Neuronal stem cell (in vitro differentiated cells): Measurements from ENCODE around the gene KIF16B.

Source experiments
- DNase-seq: peaks from one replicate; pipeline ENCODE4 v3.0.0-alpha.2; 2013; ENCODE audit warnings: low spot score
- H2AFZ ChIP-seq: one replicate; pipeline ENCODE4 v1.6.1; 2013; ENCODE audit warnings: mild to moderate bottlenecking, low read length, inconsistent platforms
- H2AK5ac ChIP-seq: 2 replicates; pipeline ENCODE4 v1.6.1; 2013; ENCODE audit warnings: low read depth, mild to moderate bottlenecking, inconsistent platforms, low read length, moderate library complexity, mixed read lengths
- H2BK120ac ChIP-seq: 2 replicates; pipeline ENCODE4 v1.6.1; 2013; ENCODE audit warnings: low read depth, mild to moderate bottlenecking, inconsistent platforms, low read length, moderate library complexity, mixed read lengths
- H2BK12ac ChIP-seq: one replicate; pipeline ENCODE4 v1.6.1; 2013; ENCODE audit warnings: low read length, inconsistent platforms
- H2BK15ac ChIP-seq: 2 replicates; pipeline ENCODE4 v1.6.1; 2013; ENCODE audit warnings: mild to moderate bottlenecking, low read length, inconsistent platforms, mixed read lengths
- H2BK5ac ChIP-seq: one replicate; pipeline ENCODE4 v1.6.1; 2013; ENCODE audit warnings: inconsistent platforms, mild to moderate bottlenecking, low read length, moderate library complexity
- H3K14ac ChIP-seq: one replicate; pipeline ENCODE4 v1.6.1; 2013; ENCODE audit warnings: low read length, inconsistent platforms
- H3K18ac ChIP-seq: 2 replicates; pipeline ENCODE4 v1.6.1; 2013; ENCODE audit warnings: low read length, inconsistent platforms
- H3K23ac ChIP-seq: 2 replicates; pipeline ENCODE4 v1.6.1; 2013; ENCODE audit warnings: low read depth, mild to moderate bottlenecking, mixed read lengths, low read length, inconsistent platforms; ENCODE audit not compliant: poor library complexity
- H3K27ac ChIP-seq: replicated peaks from 3 replicates; pipeline ENCODE4 v1.5.1; 2013; ENCODE audit warnings: low read length, inconsistent platforms
- H3K27me3 ChIP-seq, 3 experiments: 2 replicates each; pipeline ENCODE4 v1.6.1; 2013; ENCODE audit warnings: low read length in 3 of 3, mild to moderate bottlenecking in 2 of 3, inconsistent platforms in 1 of 3, low read depth in 1 of 3, mixed read lengths in 1 of 3, moderate library complexity in 1 of 3; ENCODE audit not compliant: control insufficient read depth in 3 of 3, insufficient read depth in 3 of 3
- H3K36me3 ChIP-seq, 2 donors: replicated peaks in 1 of 2; 2 replicates each; pipeline ENCODE4 v1.6.1; 2013; ENCODE audit warnings: low read length in 2 of 2; ENCODE audit not compliant: control insufficient read depth in 2 of 2, insufficient read depth in 2 of 2
- H3K4ac ChIP-seq: 2 replicates; pipeline ENCODE4 v1.6.1; 2013; ENCODE audit warnings: inconsistent platforms, mild to moderate bottlenecking, low read length, moderate library complexity
- H3K4me1 ChIP-seq, 2 donors: 1 replicate in 1 of 2; 2 replicates in 1 of 2; pipeline ENCODE4 v1.6.1; 2013; ENCODE audit warnings: low read length in 2 of 2, low read depth in 1 of 2; ENCODE audit not compliant: control insufficient read depth in 2 of 2, insufficient read depth in 1 of 2
- H3K4me2 ChIP-seq: one replicate; pipeline ENCODE4 v1.6.1; 2013; ENCODE audit warnings: mild to moderate bottlenecking, low read length, inconsistent platforms; ENCODE audit not compliant: insufficient read depth, poor library complexity, severe bottlenecking
- H3K4me3 ChIP-seq, 2 donors: 2 replicates each; pipeline ENCODE4 v1.5.1; 2013; ENCODE audit warnings: low read length in 2 of 2, mild to moderate bottlenecking in 2 of 2, inconsistent platforms in 1 of 2, moderate library complexity in 1 of 2
- H3K79me1 ChIP-seq: one replicate; pipeline ENCODE4 v1.6.1; 2013; ENCODE audit warnings: low read depth, mild to moderate bottlenecking, inconsistent platforms, low read length, moderate library complexity
- H3K9ac ChIP-seq: one replicate; pipeline ENCODE4 v1.6.1; 2013; ENCODE audit warnings: mild to moderate bottlenecking, low read depth, low read length, inconsistent platforms; ENCODE audit not compliant: poor library complexity
- H3K9me3 ChIP-seq, 2 donors: replicated peaks in 1 of 2; 2 replicates each; pipeline versions ENCODE3 to v1.6.1; 2013; ENCODE audit warnings: low read length in 2 of 2, mild to moderate bottlenecking in 2 of 2, inconsistent platforms in 1 of 2, low read depth in 1 of 2, mixed read lengths in 1 of 2, moderate library complexity in 1 of 2; ENCODE audit not compliant: control insufficient read depth in 2 of 2, insufficient read depth in 1 of 2
- H4K8ac ChIP-seq: one replicate; pipeline ENCODE4 v1.6.1; 2013; ENCODE audit warnings: low read depth, mild to moderate bottlenecking, inconsistent platforms, low read length, moderate library complexity
- H4K91ac ChIP-seq: one replicate; pipeline ENCODE4 v1.6.1; 2013; ENCODE audit warnings: low read length, low read depth, mild to moderate bottlenecking, inconsistent platforms; ENCODE audit not compliant: poor library complexity
- WGBS, 2 donors: extraction: QIAGEN DNeasy Blood & Tissue Kit; methylation state at CpG; one replicate each; pipeline ENCODE4 v1.1.7; 2013; ENCODE audit warnings: missing lambda C conversion rate in 2 of 2, mixed read lengths in 1 of 2; ENCODE audit not compliant: insufficient read length in 2 of 2, insufficient replicate concordance in 1 of 2; ENCODE audit errors: extremely low coverage in 2 of 2; 5-methylcytosine and 5-hydroxymethylcytosine counted together

The KIF16B gene

GRCh38 chr20:16301986-16302385 is 271.3 kb downstream of the KIF16B start:
- H3K27me3 ChIP-seq: no peaks in the 10 kb centered on the region
- H2AFZ ChIP-seq: no peak overlapping the region
- H4K8ac ChIP-seq: no peak overlapping the region
- H3K36me3 ChIP-seq: no peaks in the 10 kb centered on the region
- H3K79me1 ChIP-seq: no peaks in the 10 kb centered on the region
- H2AK5ac ChIP-seq: no peak overlapping the region
- H3K27ac ChIP-seq: no peak overlapping the region
- no peak overlapping the region for H2BK15ac ChIP-seq
- H3K9me3 ChIP-seq: no peaks in the 10 kb centered on the region
- WGBS, 2 donors: no CpG with 5 or more reads among the region's 1 CpG
- no peak overlapping the region for H3K4me2 ChIP-seq
- H2BK120ac ChIP-seq: no peak overlapping the region
- no peaks in the 10 kb centered on the region for H3K4me1 ChIP-seq
- H3K18ac ChIP-seq: no peak overlapping the region
- no peak overlapping the region for H3K23ac ChIP-seq
- no peak overlapping the region for H2BK12ac ChIP-seq
- H3K4me3 ChIP-seq: no peak overlapping the region
- H2BK5ac ChIP-seq: no peak overlapping the region
- H3K14ac ChIP-seq: no peak overlapping the region
- no peak overlapping the region for H4K91ac ChIP-seq
- no peak for DNase-seq
- H3K4ac ChIP-seq: no peak overlapping the region
- no peak overlapping the region for H3K9ac ChIP-seq

DNA sequence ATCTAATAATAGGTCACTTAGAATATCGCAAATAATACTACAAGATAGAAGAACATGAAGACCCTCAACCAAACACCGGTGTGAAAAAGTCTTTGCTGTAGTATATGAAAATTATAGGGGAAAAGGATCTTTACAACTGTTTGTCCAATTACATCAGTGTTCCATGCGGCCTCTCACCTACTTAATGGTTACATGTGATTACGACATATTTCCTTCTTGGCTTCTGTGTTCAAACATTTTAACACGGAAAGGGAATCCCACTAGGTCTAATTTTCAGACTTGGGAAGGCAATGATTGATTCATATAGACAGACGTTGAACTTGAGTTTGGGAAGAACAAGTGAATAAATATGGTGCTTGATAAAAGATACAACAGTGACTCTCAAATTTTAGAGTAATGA is 273.4 kb downstream of the KIF16B start:
- H3K9me3 ChIP-seq: no peaks in the 10 kb centered on the region
- no peaks in the 10 kb centered on the region for H3K4me1 ChIP-seq
- no peak overlapping the region for H2BK5ac ChIP-seq
- H3K4me2 ChIP-seq: no peak overlapping the region
- H3K4me3 ChIP-seq: no peak overlapping the region
- no peaks in the 10 kb centered on the region for H3K79me1 ChIP-seq
- no peak overlapping the region for H2BK120ac ChIP-seq
- no peak for DNase-seq
- no peaks in the 10 kb centered on the region for H3K36me3 ChIP-seq
- no peak overlapping the region for H2BK15ac ChIP-seq
- H3K23ac ChIP-seq: no peak overlapping the region
- no peak overlapping the region for H3K27ac ChIP-seq
- no CpG with 5 or more reads among the region's 6 CpGs for WGBS, 2 donors
- H3K14ac ChIP-seq: no peak overlapping the region
- H3K4ac ChIP-seq: no peak overlapping the region
- H3K18ac ChIP-seq: no peak overlapping the region
- H3K9ac ChIP-seq: no peak overlapping the region
- no peaks in the 10 kb centered on the region for H3K27me3 ChIP-seq
- H2BK12ac ChIP-seq: no peak overlapping the region
- H4K91ac ChIP-seq: no peak overlapping the region
- H2AFZ ChIP-seq: no peak overlapping the region
- no peak overlapping the region for H4K8ac ChIP-seq
- H2AK5ac ChIP-seq: no peak overlapping the region

DNA sequence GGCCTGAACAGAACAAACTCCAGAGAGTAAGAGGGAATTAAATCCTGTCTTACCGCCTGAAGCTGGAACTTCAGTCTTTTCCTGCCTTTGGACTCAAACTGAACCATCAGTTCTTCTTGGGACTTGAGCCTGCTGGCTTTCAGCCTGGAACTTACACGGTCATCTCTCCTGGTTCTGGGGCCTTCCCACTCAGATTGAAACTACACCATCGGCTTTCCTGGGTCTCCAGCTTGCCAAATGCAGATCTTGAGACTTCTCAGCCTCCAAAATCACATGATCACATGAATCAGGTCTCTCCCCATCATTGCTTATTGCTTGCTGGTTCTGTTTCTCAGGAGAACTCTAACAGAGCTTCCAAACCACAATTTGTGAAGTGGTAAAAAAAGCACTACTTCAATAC is 276.3 kb downstream of the KIF16B start:
- H3K4me1 ChIP-seq: peaks cover 2 to 7% of the 10 kb centered on the region in 2 donors
- no peak overlapping the region for H3K18ac ChIP-seq
- no peak overlapping the region for H2BK12ac ChIP-seq
- H3K14ac ChIP-seq: no peak overlapping the region
- no peak overlapping the region for H3K4me2 ChIP-seq
- no peak overlapping the region for H2AFZ ChIP-seq
- H3K4ac ChIP-seq: no peak overlapping the region
- H3K27me3 ChIP-seq: no peaks in the 10 kb centered on the region
- no peak overlapping the region for H2BK5ac ChIP-seq
- no peak overlapping the region for H3K4me3 ChIP-seq
- H2BK120ac ChIP-seq: no peak overlapping the region
- H3K27ac ChIP-seq: no peak overlapping the region
- no peak overlapping the region for H4K91ac ChIP-seq
- no peak overlapping the region for H4K8ac ChIP-seq
- H3K9ac ChIP-seq: no peak overlapping the region
- DNase-seq: no peak
- H2AK5ac ChIP-seq: no peak overlapping the region
- no peak overlapping the region for H2BK15ac ChIP-seq
- no peaks in the 10 kb centered on the region for H3K9me3 ChIP-seq
- WGBS, 2 donors: no CpG with 5 or more reads among the region's 3 CpGs
- no peak overlapping the region for H3K23ac ChIP-seq
- no peaks in the 10 kb centered on the region for H3K79me1 ChIP-seq
- no peaks in the 10 kb centered on the region for H3K36me3 ChIP-seq

DNA sequence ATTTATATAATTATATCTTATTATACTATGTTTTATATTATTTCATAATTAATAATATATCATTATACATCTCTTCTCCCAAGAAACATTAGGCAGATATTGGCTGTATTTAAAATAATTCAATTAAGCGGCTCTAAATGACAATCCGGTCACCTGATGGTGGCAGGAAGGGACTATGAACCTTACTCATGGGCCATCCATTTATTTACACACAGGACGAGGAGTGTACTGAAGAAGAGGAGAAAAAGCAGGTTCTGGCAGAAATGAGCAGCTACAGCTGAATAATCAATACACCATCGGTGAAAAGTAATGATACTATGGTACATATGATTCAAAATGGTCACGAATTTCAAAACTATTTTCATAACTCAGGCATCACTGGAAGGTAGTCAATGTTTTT is 277.7 kb downstream of the KIF16B start:
- H2AFZ ChIP-seq: no peak overlapping the region
- H2BK5ac ChIP-seq: no peak overlapping the region
- H4K91ac ChIP-seq: no peak overlapping the region
- no peak overlapping the region for H2BK120ac ChIP-seq
- no peak overlapping the region for H3K4me2 ChIP-seq
- H3K18ac ChIP-seq: no peak overlapping the region
- no peak overlapping the region for H3K14ac ChIP-seq
- no peak overlapping the region for H4K8ac ChIP-seq
- no peaks in the 10 kb centered on the region for H3K36me3 ChIP-seq
- H3K4me1 ChIP-seq: peaks cover 5 to 7% of the 10 kb centered on the region in 2 donors
- H3K27ac ChIP-seq: no peak overlapping the region
- no peaks in the 10 kb centered on the region for H3K9me3 ChIP-seq
- H3K79me1 ChIP-seq: no peaks in the 10 kb centered on the region
- no peak for DNase-seq
- H3K9ac ChIP-seq: no peak overlapping the region
- H2BK15ac ChIP-seq: no peak overlapping the region
- H3K27me3 ChIP-seq: no peaks in the 10 kb centered on the region
- no peak overlapping the region for H2AK5ac ChIP-seq
- H2BK12ac ChIP-seq: no peak overlapping the region
- H3K4me3 ChIP-seq: no peak overlapping the region
- no CpG with 5 or more reads among the region's 5 CpGs for WGBS, 2 donors
- H3K23ac ChIP-seq: no peak overlapping the region
- no peak overlapping the region for H3K4ac ChIP-seq
